RWPE2 (cell line): ENCODE results near the gene POLR1H.

Experiments
- ATAC-seq: fragments of 200-7000 bp; cut with Tn5 transposase; 3 replicates; pipeline ENCODE4 v1.9.1; 2021; ENCODE audit warnings: low read depth
- DNase-seq: peaks from one replicate; pipeline ENCODE4 v3.0.0-alpha.2; 2020; ENCODE audit warnings: low spot score
- H3K27ac ChIP-seq: fragments of 450-650 bp; 2 replicates; pipeline ENCODE4 v1.5.1; 2017; ENCODE audit warnings: mild to moderate bottlenecking; ENCODE audit not compliant: poor library complexity, severe bottlenecking
- H3K27me3 ChIP-seq: fragments of 250-450 bp; sonication (Bioruptor Pico); 2 replicates; pipeline ENCODE4 v1.5.1; 2021; ENCODE audit warnings: mild to moderate bottlenecking, moderate library complexity; ENCODE audit not compliant: insufficient read depth, poor library complexity, severe bottlenecking
- H3K36me3 ChIP-seq: fragments of 250-450 bp; sonication (Bioruptor Pico); 2 replicates; pipeline ENCODE4 v1.5.1; 2020; ENCODE audit warnings: low read depth, mild to moderate bottlenecking, moderate library complexity
- H3K4me1 ChIP-seq: fragments of 250-450 bp; sonication (Bioruptor Pico); 2 replicates; pipeline ENCODE4 v1.5.1; 2021; ENCODE audit warnings: mild to moderate bottlenecking, moderate library complexity; ENCODE audit not compliant: insufficient read depth, poor library complexity, severe bottlenecking
- H3K4me3 ChIP-seq: fragments of 250-450 bp; sonication (Bioruptor Pico); 2 replicates; pipeline ENCODE4 v1.5.1; 2021; ENCODE audit warnings: mild to moderate bottlenecking, moderate library complexity; ENCODE audit not compliant: severe bottlenecking
- H3K9me3 ChIP-seq: fragments of 250-450 bp; sonication (Bioruptor Pico); 2 replicates; pipeline ENCODE4 v1.5.1; 2021; ENCODE audit warnings: mild to moderate bottlenecking, moderate library complexity; ENCODE audit not compliant: severe bottlenecking
- CTCF ChIP-seq: fragments of 450-650 bp; IDR thresholded peaks from one replicate; pipeline ENCODE4 v1.5.1; 2017; ENCODE audit warnings: mild to moderate bottlenecking, moderate library complexity; ENCODE audit not compliant: poor library complexity, severe bottlenecking

The POLR1H gene

GRCh38 chr6:30100585-30101443 lies 39.7 kb downstream of the POLR1H start:
- Histone ChIP-seq H3K27me3 (no peaks in the 10 kb centered on the region), H3K4me1 (peaks cover 12% of the 10 kb centered on the region), H3K4me3 (peak overlapping the region; percentile 23), H3K9me3 (no peaks in the 10 kb centered on the region), H3K36me3 (no peaks in the 10 kb centered on the region), H3K27ac (peak overlapping the region; percentile 40)
- DNase-seq (no peak), ATAC-seq (peak; percentile 53)
- no peak for TF ChIP-seq CTCF

GRCh38 chr6:30101444-30102413 lies 40.7 kb downstream of the POLR1H start:
- Histone ChIP-seq H3K4me3 (peak overlapping the region; percentile 23), H3K27ac (peak overlapping the region; percentile 40), H3K9me3 (no peaks in the 10 kb centered on the region), H3K4me1 (peaks cover 12% of the 10 kb centered on the region), H3K36me3 (no peaks in the 10 kb centered on the region), H3K27me3 (no peaks in the 10 kb centered on the region)
- ATAC-seq (peak; percentile 87), DNase-seq (peak; percentile 92)
- TF ChIP-seq CTCF = no peak

GRCh38 chr6:30102414-30102969 lies 41.4 kb downstream of the POLR1H start:
- Histone ChIP-seq H3K9me3 (no peaks in the 10 kb centered on the region), H3K36me3 (no peaks in the 10 kb centered on the region), H3K27ac (peak overlapping the region; percentile 40), H3K4me1 (peaks cover 12% of the 10 kb centered on the region), H3K4me3 (peak overlapping the region; percentile 23), H3K27me3 (no peaks in the 10 kb centered on the region)
- TF ChIP-seq CTCF = no peak
- DNase-seq (no peak), ATAC-seq (no peak)

- no peak overlapping the region for H3K27ac ChIP-seq
- ATAC-seq = peak; percentile 47
- peak; percentile 73 for DNase-seq
- peak; percentile 91 for TF ChIP-seq CTCF
- H3K4me3 ChIP-seq = peak overlapping the region; percentile 23
- H3K27me3 ChIP-seq = no peaks in the 10 kb centered on the region
- peaks cover 12% of the 10 kb centered on the region for H3K4me1 ChIP-seq
- H3K36me3 ChIP-seq = no peaks in the 10 kb centered on the region
- no peaks in the 10 kb centered on the region for H3K9me3 ChIP-seq
Measured at GRCh38 chr6:30102970-30103871, 42.2 kb downstream of the POLR1H start.
